H1 (cell line): Measurements from ENCODE around the gene BTN1A1. TPM values are rescaled to one million over a fixed set of nuclear protein-coding genes. Genes with fewer than 3 reads are reported as not detected.

Experiments used
- ASH2L ChIP-seq: fragments of 200-600, 300-600 bp; sonication (generic); IDR thresholded peaks from one replicate; pipeline ENCODE4 v1.7.1; 2017; ENCODE audit warnings: low read length
- CEBPB ChIP-seq: IDR thresholded peaks from 2 replicates; pipeline ENCODE4 v1.6.1; 2012; ENCODE audit warnings: low read depth, low read length
- CHD2 ChIP-seq: IDR thresholded peaks from 2 replicates; pipeline ENCODE4 v1.6.1; 2012; ENCODE audit warnings: low read length, improper control_type of control experiment
- CREB1 ChIP-seq: IDR thresholded peaks from 2 replicates; pipeline ENCODE4 v1.6.1; 2012; ENCODE audit warnings: inconsistent platforms
- EGR1 ChIP-seq: IDR thresholded peaks from 2 replicates; pipeline ENCODE4 v1.6.1; 2011; ENCODE audit warnings: low read depth, low read length, borderline replicate concordance
- EZH2 ChIP-seq: fragments of 200-600 bp; sonication (generic); IDR thresholded peaks from 2 replicates; pipeline ENCODE4 v1.7.1; 2012; ENCODE audit warnings: low read depth, mild to moderate bottlenecking, moderate library complexity, low read length, inconsistent platforms; ENCODE audit not compliant: severe bottlenecking
- HDAC2 ChIP-seq, 2 experiments: fragments of 300-600 bp in 1 of 2; sonication (generic) in 1 of 2; IDR thresholded peaks; 2 replicates each; pipeline ENCODE4 v1.6.1; 2011 to 2012; ENCODE audit warnings: low read depth in 2 of 2, low read length in 2 of 2, mild to moderate bottlenecking in 2 of 2, moderate library complexity in 2 of 2, borderline replicate concordance in 1 of 2, inconsistent platforms in 1 of 2
- HDAC6 ChIP-seq: IDR thresholded peaks from one replicate; pipeline ENCODE4 v1.7.1; 2012; ENCODE audit warnings: low read depth, mild to moderate bottlenecking, inconsistent platforms, low read length, moderate library complexity
- KDM4A ChIP-seq: IDR thresholded peaks from one replicate; pipeline ENCODE4 v1.7.1; 2012; ENCODE audit warnings: low read depth, mild to moderate bottlenecking, moderate library complexity, low read length, inconsistent platforms; ENCODE audit not compliant: severe bottlenecking
- KDM5A ChIP-seq: fragments of 200-600 bp; IDR thresholded peaks from 2 replicates; pipeline ENCODE4 v1.7.1; 2012; ENCODE audit warnings: mild to moderate bottlenecking, low read length, inconsistent platforms, mixed read lengths
- NANOG ChIP-seq: IDR thresholded peaks from 2 replicates; pipeline ENCODE4 v1.6.1; 2011; ENCODE audit warnings: low read length, low read depth, mild to moderate bottlenecking, inconsistent platforms; ENCODE audit not compliant: insufficient read depth, poor library complexity, severe bottlenecking
- NRF1 ChIP-seq: IDR thresholded peaks from 2 replicates; pipeline ENCODE4 v1.6.1; 2011; ENCODE audit warnings: mild to moderate bottlenecking, low read depth, low read length, improper control_type of control experiment
- POLR2A ChIP-seq, 2 experiments: IDR thresholded peaks; 1 replicate in 1 of 2; 2 replicates in 1 of 2; pipeline ENCODE4 v1.6.1; 2011; ENCODE audit warnings: low read depth in 2 of 2, low read length in 2 of 2, mild to moderate bottlenecking in 2 of 2; ENCODE audit errors: control extremely low read depth in 1 of 2
- POU5F1 ChIP-seq: IDR thresholded peaks from 2 replicates; pipeline ENCODE4 v1.6.1; 2011; ENCODE audit warnings: low read depth, mild to moderate bottlenecking, low read length, moderate library complexity
- RAD21 ChIP-seq, 2 experiments: IDR thresholded peaks in 1 of 2; conservative IDR thresholded peaks in 1 of 2; 2 replicates each; pipeline ENCODE4 v1.6.1; 2011; ENCODE audit warnings: low read depth in 2 of 2, low read length in 2 of 2, improper control_type of control experiment in 1 of 2, inconsistent platforms in 1 of 2, mild to moderate bottlenecking in 1 of 2, moderate library complexity in 1 of 2
- RBBP5 ChIP-seq: IDR thresholded peaks from 2 replicates; pipeline ENCODE4 v1.7.1; 2012; ENCODE audit warnings: low read depth, mild to moderate bottlenecking, inconsistent platforms, low read length, moderate library complexity, borderline replicate concordance
- RNF2 ChIP-seq: fragments of 200-900, 300-1000 bp; sonication (generic); IDR thresholded peaks from 2 replicates; pipeline ENCODE4 v1.7.1; 2016; ENCODE audit warnings: borderline replicate concordance, low read depth, mild to moderate bottlenecking, antibody characterized with exemption, low read length; ENCODE audit not compliant: poor library complexity, severe bottlenecking; ENCODE audit errors: missing control alignments
- SP1 ChIP-seq: IDR thresholded peaks from 2 replicates; pipeline ENCODE4 v1.6.1; 2011; ENCODE audit warnings: low read depth, low read length
- SP4 ChIP-seq: IDR thresholded peaks from 2 replicates; pipeline ENCODE4 v1.6.1; 2012; ENCODE audit warnings: low read length, inconsistent platforms
- SUZ12 ChIP-seq: fragments of 200-600 bp; sonication (generic); IDR thresholded peaks from 2 replicates; pipeline ENCODE4 v1.6.1; 2012; ENCODE audit warnings: mild to moderate bottlenecking, inconsistent platforms, low read length, moderate library complexity, mixed read lengths
- polyA plus RNA-seq, 7 experiments: library from polyadenylated mRNA; depleted of rRNA in 3 of 7; stranded (reverse) in 5 of 7; unstranded in 2 of 7; fragments of >200 nt in 5 of 7; fragments of 200-250 nt in 2 of 7; gene quantifications; 1 replicate in 5 of 7; 2 replicates in 1 of 7; 4 replicates in 1 of 7; pipeline versions ENCODE4 v1.2.1 to v1.2.3, GENCODE V29; 2011 to 2013; ENCODE audit warnings: missing spikeins in 2 of 7, mixed read lengths in 2 of 7
- total RNA-seq: library from RNA; stranded (reverse); fragmentation: NEBNext Ultra II Directional; extraction: Animal tissue kit (Norgen Biotek cat#: 25700); gene quantifications from 2 replicates; pipeline ENCODE4 v1.2.1, GENCODE V29; 2021
- TF ChIP-seq, protein P1 (sequence below), 3 experiments: IDR thresholded peaks; 1 replicate in 2 of 3; 2 replicates in 1 of 3; pipeline versions ENCODE4 v1.5.1 to v1.6.1; 2011; ENCODE audit warnings: low read length in 3 of 3, mild to moderate bottlenecking in 3 of 3, inconsistent platforms in 2 of 3, low read depth in 1 of 3, moderate library complexity in 1 of 3; ENCODE audit not compliant: insufficient read depth in 1 of 3; ENCODE audit errors: control extremely low read depth in 1 of 3

Gene BTN1A1
- total and polyA plus RNA-seq, 2 of the 8 experiments (the other 6 are each of a cell fraction or from before 2014, with no cell fraction given) = 0.28 to 0.35 TPM

DNA sequence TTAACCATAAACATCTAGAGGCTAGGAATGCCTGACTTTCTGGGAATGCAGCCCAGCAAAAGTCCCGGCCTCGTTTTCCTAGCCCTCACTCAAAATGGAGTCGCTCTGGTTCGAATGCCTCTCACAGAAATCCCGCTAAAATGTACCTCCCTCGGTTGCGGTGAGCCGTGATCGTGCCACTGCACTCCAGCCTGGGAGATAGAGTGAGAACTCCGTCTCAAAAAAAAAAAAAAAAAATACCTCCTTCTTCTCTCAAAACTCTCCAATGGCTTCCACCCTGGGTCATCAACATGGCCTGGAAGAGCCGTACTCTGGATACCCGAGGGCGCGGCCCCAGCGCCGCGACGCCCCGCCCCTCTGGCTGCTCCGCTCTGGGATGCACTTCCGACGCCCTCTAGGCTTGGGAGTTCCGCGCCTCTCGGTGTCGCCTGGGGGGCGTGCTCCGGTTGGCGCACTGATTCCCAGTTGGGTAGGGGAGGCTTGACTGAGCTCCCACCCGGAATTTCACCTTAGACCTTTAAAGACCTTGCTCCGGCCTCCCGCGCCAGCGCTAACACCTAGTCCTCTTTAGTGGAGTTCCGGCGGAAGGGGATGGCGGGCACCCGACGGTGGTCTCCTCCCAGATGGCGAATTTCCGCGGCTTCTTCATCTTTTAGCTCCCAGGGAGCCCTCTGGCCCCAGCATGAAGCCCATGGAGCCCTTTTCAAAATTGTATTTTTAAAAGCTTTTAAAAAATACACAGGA is 50.3 kb downstream of the BTN1A1 start (continued):
- TF ChIP-seq, protein P1, sequence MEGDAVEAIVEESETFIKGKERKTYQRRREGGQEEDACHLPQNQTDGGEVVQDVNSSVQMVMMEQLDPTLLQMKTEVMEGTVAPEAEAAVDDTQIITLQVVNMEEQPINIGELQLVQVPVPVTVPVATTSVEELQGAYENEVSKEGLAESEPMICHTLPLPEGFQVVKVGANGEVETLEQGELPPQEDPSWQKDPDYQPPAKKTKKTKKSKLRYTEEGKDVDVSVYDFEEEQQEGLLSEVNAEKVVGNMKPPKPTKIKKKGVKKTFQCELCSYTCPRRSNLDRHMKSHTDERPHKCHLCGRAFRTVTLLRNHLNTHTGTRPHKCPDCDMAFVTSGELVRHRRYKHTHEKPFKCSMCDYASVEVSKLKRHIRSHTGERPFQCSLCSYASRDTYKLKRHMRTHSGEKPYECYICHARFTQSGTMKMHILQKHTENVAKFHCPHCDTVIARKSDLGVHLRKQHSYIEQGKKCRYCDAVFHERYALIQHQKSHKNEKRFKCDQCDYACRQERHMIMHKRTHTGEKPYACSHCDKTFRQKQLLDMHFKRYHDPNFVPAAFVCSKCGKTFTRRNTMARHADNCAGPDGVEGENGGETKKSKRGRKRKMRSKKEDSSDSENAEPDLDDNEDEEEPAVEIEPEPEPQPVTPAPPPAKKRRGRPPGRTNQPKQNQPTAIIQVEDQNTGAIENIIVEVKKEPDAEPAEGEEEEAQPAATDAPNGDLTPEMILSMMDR (IDR thresholded peaks at IDR 0.05; ENCODE audit: control extremely low read depth in 1 of 3, insufficient read depth in 1 of 3, low read depth in 1 of 3, low read length in 3 of 3) = peak in 1 of 3 experiments; percentile 6; a peak in 1 of 4 replicates
- TF ChIP-seq POU5F1 (no peak), EZH2 (no peak), SP4 (0 out of 2 replicates have a peak, but pooled peaks have one; percentile 24), HDAC2 (IDR thresholded peaks at IDR 0.05; ENCODE audit: borderline replicate concordance in 1 of 2, low read depth in 2 of 2, low read length in 2 of 2) (0 out of 4 replicates have a peak, but pooled peaks of 1 of the 2 experiments have one; percentile 35), KDM5A (no peak), NANOG (no peak), EGR1 (no peak), RNF2 (no peak), RAD21 (IDR thresholded peaks at IDR 0.05 in 1 of 2, conservative IDR thresholded peaks at IDR 0.05 in 1 of 2; ENCODE audit: low read depth in 2 of 2, low read length in 2 of 2) (peak; percentile 0 to 7; a peak in 1 of 4 replicates), ASH2L (peak; percentile 59), HDAC6 (no peak), SUZ12 (no peak), POLR2A (IDR thresholded peaks at IDR 0.05; ENCODE audit: control extremely low read depth in 1 of 2, low read depth in 2 of 2, low read length in 2 of 2) (peak in 1 of 2 experiments; percentile 69; a peak in 2 of 3 replicates), KDM4A (peak; percentile 84), NRF1 (no peak), CREB1 (peak; percentile 41; the same call in 1 of the 2 replicates), CHD2 (no peak), RBBP5 (peak; percentile 86), SP1 (peak; percentile 7; the same call in 1 of the 2 replicates), CEBPB (no peak)
